ENCODE results near the gene FSD1.

DNA sequence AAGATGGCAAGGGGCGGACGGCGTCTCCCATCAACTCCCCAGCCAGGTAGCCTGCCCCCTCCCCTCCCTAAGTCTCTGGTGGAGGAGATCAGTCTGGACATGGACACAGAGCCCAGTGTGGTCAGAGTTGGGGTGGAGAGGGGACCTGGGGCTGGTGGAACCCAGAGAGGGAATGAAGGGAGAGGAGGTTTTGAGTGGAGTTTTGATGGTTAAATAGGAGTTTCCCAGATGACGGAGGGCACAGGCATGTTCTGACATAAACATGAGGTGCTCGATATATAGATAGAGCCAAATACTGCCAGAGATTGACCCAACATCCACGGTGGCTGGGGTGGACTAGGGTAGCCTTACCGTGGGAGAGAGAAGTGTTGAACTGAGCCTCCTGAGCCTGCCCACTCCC is 14.1 kb downstream of the FSD1 start:
- TF ChIP-seq, protein P1, sequence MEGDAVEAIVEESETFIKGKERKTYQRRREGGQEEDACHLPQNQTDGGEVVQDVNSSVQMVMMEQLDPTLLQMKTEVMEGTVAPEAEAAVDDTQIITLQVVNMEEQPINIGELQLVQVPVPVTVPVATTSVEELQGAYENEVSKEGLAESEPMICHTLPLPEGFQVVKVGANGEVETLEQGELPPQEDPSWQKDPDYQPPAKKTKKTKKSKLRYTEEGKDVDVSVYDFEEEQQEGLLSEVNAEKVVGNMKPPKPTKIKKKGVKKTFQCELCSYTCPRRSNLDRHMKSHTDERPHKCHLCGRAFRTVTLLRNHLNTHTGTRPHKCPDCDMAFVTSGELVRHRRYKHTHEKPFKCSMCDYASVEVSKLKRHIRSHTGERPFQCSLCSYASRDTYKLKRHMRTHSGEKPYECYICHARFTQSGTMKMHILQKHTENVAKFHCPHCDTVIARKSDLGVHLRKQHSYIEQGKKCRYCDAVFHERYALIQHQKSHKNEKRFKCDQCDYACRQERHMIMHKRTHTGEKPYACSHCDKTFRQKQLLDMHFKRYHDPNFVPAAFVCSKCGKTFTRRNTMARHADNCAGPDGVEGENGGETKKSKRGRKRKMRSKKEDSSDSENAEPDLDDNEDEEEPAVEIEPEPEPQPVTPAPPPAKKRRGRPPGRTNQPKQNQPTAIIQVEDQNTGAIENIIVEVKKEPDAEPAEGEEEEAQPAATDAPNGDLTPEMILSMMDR (conservative IDR thresholded peaks at IDR 0.05; ENCODE audit: low read length) = no peak
- no peak for TF ChIP-seq EZH2phosphoT487 (IDR thresholded peaks at IDR 0.05; ENCODE audit: borderline replicate concordance, low read depth, low read length)

Measured in OCI-LY7 (cell line).